ENCODE results near the gene HADHB. TPM values are rescaled to one million over a fixed set of nuclear protein-coding genes. Genes with fewer than 3 reads are reported as not detected.

The HADHB gene
- polyA plus RNA-seq, 3 donors = 94.3 to 200 (median 186) TPM

DNA sequence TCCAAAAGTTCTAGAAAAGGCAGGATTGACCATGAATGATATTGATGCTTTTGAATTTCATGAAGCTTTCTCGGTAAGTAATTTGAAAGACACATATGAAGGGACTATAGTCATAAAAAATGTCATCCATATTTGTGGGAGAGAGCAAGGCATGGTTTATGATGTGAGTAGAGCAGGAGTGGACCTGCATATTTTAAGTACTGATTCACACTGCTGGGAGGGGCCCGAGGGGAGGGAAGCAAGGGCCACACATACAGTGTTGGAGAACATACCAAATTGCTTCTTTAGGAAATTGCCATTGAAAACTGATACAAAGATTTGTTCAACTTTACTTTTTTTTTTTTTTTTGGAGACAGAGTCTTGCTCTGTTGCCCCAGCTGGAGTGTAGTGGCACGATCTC lies 39.4 kb downstream of the HADHB start:
- Histone ChIP-seq H4K20me1 (ENCODE audit: insufficient read depth, low read length) (no peaks in the 10 kb centered on the region), H3K27me3 (ENCODE audit: control insufficient read depth in 2 of 2, insufficient read depth in 2 of 2, low read length in 2 of 2) (no peaks in the 10 kb centered on the region), H3K4me3 (replicated peaks in 1 of 3; ENCODE audit: low read depth in 2 of 3, low read length in 3 of 3) (no peak overlapping the region), H2AFZ (ENCODE audit: insufficient read depth, low read depth, low read length, poor library complexity, severe bottlenecking) (no peak overlapping the region), H3K9me3 (replicated peaks in 1 of 2; ENCODE audit: control insufficient read depth in 1 of 2, insufficient read depth in 1 of 2, low read length in 2 of 2) (no peaks in the 10 kb centered on the region), H3K79me2 (ENCODE audit: insufficient read depth, low read length) (no peaks in the 10 kb centered on the region), H3K4me1 (ENCODE audit: control insufficient read depth in 1 of 2, insufficient read depth in 2 of 2, low read length in 2 of 2) (no peaks in the 10 kb centered on the region), H3K9ac (ENCODE audit: insufficient read depth, low read length, poor library complexity, severe bottlenecking) (no peak overlapping the region), H3K27ac (ENCODE audit: low read depth in 1 of 2, low read length in 2 of 2) (no peak overlapping the region), H3K4me2 (replicated peaks; ENCODE audit: extremely low read depth, low read length, poor library complexity, severe bottlenecking) (no peak overlapping the region), H3K36me3 (replicated peaks in 1 of 2; ENCODE audit: control insufficient read depth in 1 of 2, insufficient read depth in 2 of 2, low read length in 2 of 2) (peaks cover 89 to 98% of the 10 kb centered on the region in 2 donors)
- Mint-ChIP-seq H3K36me3 (peaks cover 71 to 88% of the 10 kb centered on the region in 2 donors), H3K27me3 (ENCODE audit: low read depth in 3 of 3) (no peaks in the 10 kb centered on the region), H3K4me3 (no peak overlapping the region), H3K9me3 (no peaks in the 10 kb centered on the region), H3K27ac (no peak overlapping the region), H3K4me1 (no peaks in the 10 kb centered on the region)
- no peak for DNase-seq
- intact Hi-C loops (cut with micrococcal nuclease) = no loop called here
- TF ChIP-seq, protein P1, sequence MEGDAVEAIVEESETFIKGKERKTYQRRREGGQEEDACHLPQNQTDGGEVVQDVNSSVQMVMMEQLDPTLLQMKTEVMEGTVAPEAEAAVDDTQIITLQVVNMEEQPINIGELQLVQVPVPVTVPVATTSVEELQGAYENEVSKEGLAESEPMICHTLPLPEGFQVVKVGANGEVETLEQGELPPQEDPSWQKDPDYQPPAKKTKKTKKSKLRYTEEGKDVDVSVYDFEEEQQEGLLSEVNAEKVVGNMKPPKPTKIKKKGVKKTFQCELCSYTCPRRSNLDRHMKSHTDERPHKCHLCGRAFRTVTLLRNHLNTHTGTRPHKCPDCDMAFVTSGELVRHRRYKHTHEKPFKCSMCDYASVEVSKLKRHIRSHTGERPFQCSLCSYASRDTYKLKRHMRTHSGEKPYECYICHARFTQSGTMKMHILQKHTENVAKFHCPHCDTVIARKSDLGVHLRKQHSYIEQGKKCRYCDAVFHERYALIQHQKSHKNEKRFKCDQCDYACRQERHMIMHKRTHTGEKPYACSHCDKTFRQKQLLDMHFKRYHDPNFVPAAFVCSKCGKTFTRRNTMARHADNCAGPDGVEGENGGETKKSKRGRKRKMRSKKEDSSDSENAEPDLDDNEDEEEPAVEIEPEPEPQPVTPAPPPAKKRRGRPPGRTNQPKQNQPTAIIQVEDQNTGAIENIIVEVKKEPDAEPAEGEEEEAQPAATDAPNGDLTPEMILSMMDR (IDR thresholded peaks at IDR 0.05) = no peak
- WGBS (ENCODE audit: insufficient coverage) = 100% methylated on average over 2 of the region's 3 CpGs

DNA sequence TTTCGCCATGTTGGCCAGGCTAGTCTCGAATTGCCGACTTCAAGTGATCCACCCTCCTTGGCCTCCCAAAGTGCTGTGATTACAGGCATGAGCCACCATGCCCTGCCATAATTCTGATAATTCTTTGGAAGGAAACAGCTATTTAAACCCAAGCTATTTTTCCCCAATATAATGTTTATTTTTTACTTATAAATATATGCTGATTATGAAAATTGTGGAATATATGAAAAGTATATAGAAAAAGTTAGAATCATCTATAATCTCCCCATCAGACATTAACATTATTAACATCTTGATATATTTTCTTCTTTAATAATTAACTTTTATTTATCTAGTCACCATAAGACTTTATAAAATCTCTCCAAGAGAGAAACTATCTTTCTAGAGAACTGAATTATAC lies 41.2 kb downstream of the HADHB start:
- H3K36me3 ChIP-seq (replicated peaks in 1 of 2; ENCODE audit: control insufficient read depth in 1 of 2, insufficient read depth in 2 of 2, low read length in 2 of 2) = peaks cover 71 to 88% of the 10 kb centered on the region in 2 donors
- intact Hi-C loops (cut with micrococcal nuclease) = no loop called here
- WGBS (ENCODE audit: insufficient coverage) = 90% methylated on average over 2 of the region's 3 CpGs
- no peaks in the 10 kb centered on the region for H3K9me3 Mint-ChIP-seq
- peaks cover 67 to 85% of the 10 kb centered on the region in 2 donors for H3K36me3 Mint-ChIP-seq
- no peaks in the 10 kb centered on the region for H3K9me3 ChIP-seq (replicated peaks in 1 of 2; ENCODE audit: control insufficient read depth in 1 of 2, insufficient read depth in 1 of 2, low read length in 2 of 2)
- TF ChIP-seq, protein P1 (IDR thresholded peaks at IDR 0.05) = no peak
- no peak overlapping the region for H2AFZ ChIP-seq (ENCODE audit: insufficient read depth, low read depth, low read length, poor library complexity, severe bottlenecking)
- H3K4me1 Mint-ChIP-seq = no peaks in the 10 kb centered on the region
- H3K79me2 ChIP-seq (ENCODE audit: insufficient read depth, low read length) = no peaks in the 10 kb centered on the region
- H4K20me1 ChIP-seq (ENCODE audit: insufficient read depth, low read length) = no peaks in the 10 kb centered on the region
- no peaks in the 10 kb centered on the region for H3K4me1 ChIP-seq (ENCODE audit: control insufficient read depth in 1 of 2, insufficient read depth in 2 of 2, low read length in 2 of 2)
- H3K4me3 ChIP-seq (replicated peaks in 1 of 3; ENCODE audit: low read depth in 2 of 3, low read length in 3 of 3) = no peak overlapping the region
- no peak overlapping the region for H3K4me2 ChIP-seq (replicated peaks; ENCODE audit: extremely low read depth, low read length, poor library complexity, severe bottlenecking)
- no peak overlapping the region for H3K4me3 Mint-ChIP-seq
- H3K27me3 ChIP-seq (ENCODE audit: control insufficient read depth in 2 of 2, insufficient read depth in 2 of 2, low read length in 2 of 2) = no peaks in the 10 kb centered on the region
- no peak overlapping the region for H3K27ac Mint-ChIP-seq
- H3K27me3 Mint-ChIP-seq (ENCODE audit: low read depth in 3 of 3) = no peaks in the 10 kb centered on the region
- no peak overlapping the region for H3K27ac ChIP-seq (ENCODE audit: low read depth in 1 of 2, low read length in 2 of 2)
- DNase-seq = no peak
- H3K9ac ChIP-seq (ENCODE audit: insufficient read depth, low read length, poor library complexity, severe bottlenecking) = no peak overlapping the region

All from CD14-positive monocyte (primary cell).